ENCODE measurements around the gene DCAF8L2. TPM values are rescaled to one million over a fixed set of nuclear protein-coding genes. Genes with fewer than 3 reads are reported as not detected.

DCAF8L2 gene
- total RNA-seq (2022; extraction: Qiagen RNA extraction), result not detected in 5 replicates

DNA sequence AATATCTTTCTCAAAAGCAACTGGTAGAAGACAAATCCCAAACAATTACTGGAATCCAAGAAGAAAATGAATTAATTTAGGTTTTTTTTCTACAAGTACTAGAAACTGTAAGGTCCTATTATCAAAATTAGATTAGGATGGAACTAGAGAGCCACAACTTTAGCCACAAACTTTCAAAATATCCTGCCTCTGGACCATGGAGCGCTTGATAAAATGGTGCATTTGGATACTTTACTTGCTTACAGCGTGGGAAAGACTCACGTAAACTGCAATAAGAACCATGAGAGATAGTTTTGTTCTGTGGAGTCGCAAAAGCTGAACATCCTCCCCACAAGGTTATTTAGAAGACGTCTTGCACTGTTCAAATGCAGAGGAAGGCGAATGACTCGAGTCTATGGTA lies at the start of gene DCAF8L2:
TSS of gene DCAF8L2 (plus strand) at position 301 of the 400 bp plus-strand sequence. CDS start 156,552 bp downstream, outside the sequence.

Other genes starting within 250 kb of the DCAF8L2 start
- gene PPP4R3C, start 127.0 kb upstream of the DCAF8L2 start, total RNA-seq (2022; extraction: Qiagen RNA extraction), result not detected in 5 replicates
- gene MAGEB10, start 217.6 kb downstream of the DCAF8L2 start, total RNA-seq (2022; extraction: Qiagen RNA extraction), result not detected in 5 replicates